Activated CD8-positive, alpha-beta memory T cell treated with anti-CD3 and anti-CD28 coated beads, Interleukin-2, amount 10 ng/mL, durations not matched to agents 7 days and 5 days (primary cell): Measurements from ENCODE around the gene ELP5. TPM values are rescaled to one million over a fixed set of nuclear protein-coding genes. Genes with fewer than 3 reads are reported as not detected.

ENCODE experiments used
- ATAC-seq: fragments of 150-1000 bp; cut with Tn5 transposase; one replicate; pipeline ENCODE4 v1.10.0; 2021; ENCODE audit warnings: moderate library complexity
- CTCF ChIA-PET: fragments of 350-600 bp; sonication (Branson Sonifier 250); formaldehyde crosslinking; loops from one replicate; lab custom pipeline; 2021; ENCODE audit warnings: antibody characterized with exemption; lab: Charles Lee
- DNase-seq: peaks from one replicate; pipeline ENCODE4 v3.0.0-alpha.2; 2020
- H3K27ac Mint-ChIP-seq: one replicate; pipeline ENCODE4 v1.8.0; 2021; ENCODE audit warnings: mild to moderate bottlenecking, mixed read lengths
- H3K27me3 Mint-ChIP-seq: one replicate; pipeline ENCODE4 v1.8.0; 2021; ENCODE audit warnings: mixed read lengths
- H3K36me3 Mint-ChIP-seq: one replicate; pipeline ENCODE4 v1.8.0; 2021; ENCODE audit warnings: mild to moderate bottlenecking, mixed read lengths
- H3K4me1 Mint-ChIP-seq: one replicate; pipeline ENCODE4 v1.8.0; 2021; ENCODE audit warnings: mixed read lengths
- H3K4me3 Mint-ChIP-seq: one replicate; pipeline ENCODE4 v1.8.0; 2021; ENCODE audit warnings: mild to moderate bottlenecking, moderate library complexity, mixed read lengths
- H3K9me3 Mint-ChIP-seq: one replicate; pipeline ENCODE4 v1.8.0; 2022; ENCODE audit warnings: low read depth, mixed read lengths
- total RNA-seq, 2 experiments: library from RNA; stranded (reverse); gene quantifications; one replicate each; pipeline ENCODE4 v1.2.3, GENCODE V29; 2021

The ELP5 gene
- total RNA-seq, 2 experiments from 2014 or later = 56.5 to 70.4 TPM

GRCh38 chr17:7292729-7293128, 40.7 kb downstream of the ELP5 start:
- no peak for DNase-seq
- H3K36me3 Mint-ChIP-seq = no peaks in the 10 kb centered on the region
- no peak overlapping the region for H3K4me3 Mint-ChIP-seq
- no peaks in the 10 kb centered on the region for H3K9me3 Mint-ChIP-seq
- H3K27me3 Mint-ChIP-seq = peaks cover 60% of the 10 kb centered on the region
- no peak for ATAC-seq
- no peak overlapping the region for H3K27ac Mint-ChIP-seq
- CTCF ChIA-PET = interaction anchor here (1.6 to 3.8 kb wide), 2 partner anchors 11 to 72 kb away, joined by 7 to 27 read pairs; partner anchors contain the start of genes ACADVL, DLG4 and SLC2A4
- peaks cover 21% of the 10 kb centered on the region for H3K4me1 Mint-ChIP-seq

- no peak overlapping the region for H3K4me3 Mint-ChIP-seq
- CTCF ChIA-PET = interaction anchor here (1.1 to 3.8 kb wide), 3 partner anchors 8 to 73 kb away, joined by 5 to 27 read pairs (median 7); partner anchors contain the start of genes ACADVL, DLG4 and SLC2A4
- DNase-seq (no peak), ATAC-seq (no peak)
- H3K36me3 Mint-ChIP-seq = no peaks in the 10 kb centered on the region
- H3K27ac Mint-ChIP-seq = no peak overlapping the region
- no peaks in the 10 kb centered on the region for H3K9me3 Mint-ChIP-seq
- H3K27me3 Mint-ChIP-seq = peaks cover 56% of the 10 kb centered on the region
- H3K4me1 Mint-ChIP-seq = peaks cover 21% of the 10 kb centered on the region
Observed at GRCh38 chr17:7293159-7293558, 41.1 kb downstream of the ELP5 start.

- Mint-ChIP-seq H3K27ac (no peak overlapping the region), H3K36me3 (no peaks in the 10 kb centered on the region), H3K9me3 (no peaks in the 10 kb centered on the region), H3K27me3 (peaks cover 49% of the 10 kb centered on the region), H3K4me3 (peak overlapping the region; percentile 1), H3K4me1 (peaks cover 21% of the 10 kb centered on the region)
- CTCF ChIA-PET = interaction anchor here (1.1 to 3.8 kb wide), 3 partner anchors 9 to 74 kb away, joined by 5 to 27 read pairs (median 7); partner anchors contain the start of genes ACADVL, DLG4 and SLC2A4
- no peak for DNase-seq
- peak; percentile 12 for ATAC-seq
Observed at GRCh38 chr17:7293816-7294613, 42.0 kb downstream of the ELP5 start.

GRCh38 chr17:7294614-7295153, 42.7 kb downstream of the ELP5 start, which contains the start of gene YBX2:
Gene YBX2, minus strand, starts transcription at chr17:7294639. Its CDS starts 139 bp downstream, at chr17:7294500.
- Mint-ChIP-seq H3K36me3 (no peaks in the 10 kb centered on the region), H3K9me3 (no peaks in the 10 kb centered on the region), H3K27me3 (peaks cover 51% of the 10 kb centered on the region), H3K4me3 (peak within 1 kb of the TSS; percentile 67), H3K4me1 (peaks cover 21% of the 10 kb centered on the region), H3K27ac (no peak within 1 kb of the TSS)
- ATAC-seq = peak; percentile 85
- DNase-seq = peak; percentile 88
- CTCF ChIA-PET = no interaction called here

- CTCF ChIA-PET = interaction anchor here (0.7 to 3.7 kb wide), 33 partner anchors 10 to 284 kb away, joined by 3 to 112 read pairs (median 7); partner anchors contain the start of genes ACADVL, ACAP1, CD68 and CTDNEP1
- Mint-ChIP-seq H3K4me1 (peaks cover 21% of the 10 kb centered on the region), H3K27me3 (peaks cover 51% of the 10 kb centered on the region), H3K9me3 (no peaks in the 10 kb centered on the region), H3K36me3 (no peaks in the 10 kb centered on the region), H3K4me3 (peak overlapping the region; percentile 67), H3K27ac (no peak overlapping the region)
- ATAC-seq = no peak
- no peak for DNase-seq
Observed at GRCh38 chr17:7295230-7296180, 43.5 kb downstream of the ELP5 start.

- Mint-ChIP-seq H3K27me3 (peaks cover 46% of the 10 kb centered on the region), H3K9me3 (no peaks in the 10 kb centered on the region), H3K4me1 (peaks cover 21% of the 10 kb centered on the region), H3K27ac (no peak overlapping the region), H3K4me3 (no peak overlapping the region), H3K36me3 (no peaks in the 10 kb centered on the region)
- DNase-seq = peak; percentile 71
- ATAC-seq = peak; percentile 37
- CTCF ChIA-PET = interaction anchor here (0.5 to 3.7 kb wide), 43 partner anchors 9 to 774 kb away, joined by 3 to 112 read pairs (median 4); partner anchors contain the start of genes ACADVL, ACAP1, CD68 and CTDNEP1
Observed at GRCh38 chr17:7296189-7296861, 44.3 kb downstream of the ELP5 start.

- H3K4me3 Mint-ChIP-seq = no peak overlapping the region
- peaks cover 8% of the 10 kb centered on the region for H3K36me3 Mint-ChIP-seq
- ATAC-seq = no peak
Observed at GRCh38 chr17:7304179-7304578, 52.2 kb downstream of the ELP5 start.

GRCh38 chr17:7306911-7307685, 55.1 kb downstream of the ELP5 start, which contains the start of gene EIF5A:
Gene EIF5A, plus strand, starts transcription at chr17:7307628. Its CDS starts 2,008 bp downstream, at chr17:7309636.
- DNase-seq (peak; percentile 100), ATAC-seq (peak; percentile 85)
- Mint-ChIP-seq H3K27ac (peak within 1 kb of the TSS; percentile 96), H3K9me3 (no peaks in the 10 kb centered on the region), H3K36me3 (peaks cover 34% of the 10 kb centered on the region), H3K4me3 (peak within 1 kb of the TSS; percentile 91), H3K27me3 (no peaks in the 10 kb centered on the region), H3K4me1 (peaks cover 39% of the 10 kb centered on the region)
- CTCF ChIA-PET = no interaction called here

More at GRCh38 chr17:7304179-7304578, 52.2 kb downstream of the ELP5 start:
- Mint-ChIP-seq H3K27ac (no peak overlapping the region), H3K27me3 (peaks cover 4% of the 10 kb centered on the region), H3K9me3 (no peaks in the 10 kb centered on the region), H3K4me1 (peaks cover 12% of the 10 kb centered on the region)
- DNase-seq = no peak
- CTCF ChIA-PET = interaction anchor here (1.0 to 3.3 kb wide), 2 partner anchors 8 to 258 kb away, joined by 3 to 20 read pairs; no protein-coding TSS in a partner anchor

- DNase-seq (peak; percentile 74), ATAC-seq (peak; percentile 11)
- CTCF ChIA-PET = interaction anchor here (1.2 to 3.2 kb wide), 3 partner anchors 11 to 29 kb away, joined by 4 to 14 read pairs (median 13); partner anchors contain the start of genes ACAP1 and SLC2A4
- H3K36me3 Mint-ChIP-seq = peaks cover 41% of the 10 kb centered on the region
- H3K27me3 Mint-ChIP-seq = no peaks in the 10 kb centered on the region
- no peaks in the 10 kb centered on the region for H3K9me3 Mint-ChIP-seq
- peak overlapping the region; percentile 91 for H3K4me3 Mint-ChIP-seq
- H3K27ac Mint-ChIP-seq = peak overlapping the region; percentile 96
- H3K4me1 Mint-ChIP-seq = peaks cover 46% of the 10 kb centered on the region
Observed at GRCh38 chr17:7307686-7308624, 55.9 kb downstream of the ELP5 start.

GRCh38 chr17:7308625-7309433, 56.8 kb downstream of the ELP5 start:
- no peaks in the 10 kb centered on the region for H3K27me3 Mint-ChIP-seq
- CTCF ChIA-PET = interaction anchor here (1.0 to 3.2 kb wide), 6 partner anchors 12 to 95 kb away, joined by 3 to 14 read pairs (median 4); partner anchors contain the start of genes ACAP1, SLC2A4 and TMEM256
- no peaks in the 10 kb centered on the region for H3K9me3 Mint-ChIP-seq
- DNase-seq (peak; percentile 92), ATAC-seq (peak; percentile 31)
- H3K27ac Mint-ChIP-seq = peak overlapping the region; percentile 96
- H3K36me3 Mint-ChIP-seq = peaks cover 45% of the 10 kb centered on the region
- H3K4me1 Mint-ChIP-seq = peaks cover 54% of the 10 kb centered on the region
- H3K4me3 Mint-ChIP-seq = peak overlapping the region; percentile 91
